Panc1 (cell line): ENCODE results near the gene MEGF6.

Source experiments
- CTCF ChIP-seq: fragments of 450-650 bp; IDR thresholded peaks from 2 replicates; pipeline ENCODE4 v1.5.1; 2017; ENCODE audit warnings: mild to moderate bottlenecking
- POLR2AphosphoS5 ChIP-seq: IDR thresholded peaks from 2 replicates; pipeline ENCODE4 v1.6.1; 2012; ENCODE audit warnings: mild to moderate bottlenecking, low read depth, low read length, moderate library complexity
- REST ChIP-seq, 2 experiments: IDR thresholded peaks; 2 replicates each; pipeline ENCODE4 v1.6.1; 2011 to 2012; ENCODE audit warnings: low read depth in 2 of 2, control low read depth in 1 of 2, low read length in 1 of 2, mild to moderate bottlenecking in 1 of 2, moderate library complexity in 1 of 2; ENCODE audit not compliant: insufficient read depth in 1 of 2

- TF ChIP-seq POLR2AphosphoS5: no peak
- TF ChIP-seq CTCF: no peak
- TF ChIP-seq REST (IDR thresholded peaks at IDR 0.05; ENCODE audit: insufficient read depth in 1 of 2, low read depth in 2 of 2, low read length in 1 of 2): no peak
Measured at GRCh38 chr1:3604468-3604974, 6.8 kb downstream of the MEGF6 start.
